ENCODE results near the gene TNFRSF4. TPM values are rescaled to one million over a fixed set of nuclear protein-coding genes. Genes with fewer than 3 reads are reported as not detected.
A peak's percentile ranks its signal among the peaks of the same experiment; 100 is the strongest.

The TNFRSF4 gene
- total RNA-seq, 2 experiments from 2014 or later, result 27.6 to 28.6 TPM

GRCh38 chr1:1162597-1163537 is 51.1 kb downstream of the TNFRSF4 start:
- Histone ChIP-seq H3K27me3 (ENCODE audit: control insufficient read depth in 1 of 2, insufficient read depth in 2 of 2, low read length in 2 of 2) (no peaks in the 10 kb centered on the region), H3K4me3 (ENCODE audit: low read length) (no peak overlapping the region), H3K4me1 (ENCODE audit: insufficient read depth, low read length) (peaks cover 16% of the 10 kb centered on the region), H3K9me3 (ENCODE audit: control insufficient read depth in 1 of 2, insufficient read depth in 1 of 2, low read length in 2 of 2) (no peaks in the 10 kb centered on the region), H3K27ac (ENCODE audit: low read depth in 1 of 2, low read length in 2 of 2) (no peak overlapping the region), H3K36me3 (ENCODE audit: insufficient read depth, low read length) (no peaks in the 10 kb centered on the region)
- H3K36me3 Mint-ChIP-seq (ENCODE audit: low read depth), result no peaks in the 10 kb centered on the region
- H3K27me3 Mint-ChIP-seq, result no peaks in the 10 kb centered on the region
- TF ChIP-seq CTCF (IDR thresholded peaks at IDR 0.05), result no peak
- H3K9me3 Mint-ChIP-seq, result no peaks in the 10 kb centered on the region
- no peak for ATAC-seq (ENCODE audit: poor library complexity)
- ChIA-PET CTCF (no interaction called here), POLR2A (no interaction called here)
- H3K4me3 Mint-ChIP-seq, result no peak overlapping the region
- no peak overlapping the region for H3K27ac Mint-ChIP-seq
- no peaks in the 10 kb centered on the region for H3K4me1 Mint-ChIP-seq (ENCODE audit: low read depth)
- intact Hi-C loops (cut with DNase I, micrococcal nuclease), result no loop called here
- DNase-seq, result no peak

GRCh38 chr1:1161683-1162079 is 52.3 kb downstream of the TNFRSF4 start:
- no peak for DNase-seq
- ChIA-PET POLR2A (no interaction called here), CTCF (no interaction called here)
- ATAC-seq (ENCODE audit: poor library complexity), result no peak
- Mint-ChIP-seq H3K4me1 (ENCODE audit: low read depth) (no peaks in the 10 kb centered on the region), H3K36me3 (ENCODE audit: low read depth) (no peaks in the 10 kb centered on the region), H3K9me3 (no peaks in the 10 kb centered on the region), H3K27me3 (no peaks in the 10 kb centered on the region), H3K27ac (no peak overlapping the region), H3K4me3 (no peak overlapping the region)
- Histone ChIP-seq H3K27ac (ENCODE audit: low read depth in 1 of 2, low read length in 2 of 2) (no peak overlapping the region), H3K4me1 (ENCODE audit: insufficient read depth, low read length) (peaks cover 22% of the 10 kb centered on the region), H3K9me3 (ENCODE audit: control insufficient read depth in 1 of 2, insufficient read depth in 1 of 2, low read length in 2 of 2) (peaks cover 0 to 4% of the 10 kb centered on the region in 2 experiments), H3K4me3 (ENCODE audit: low read length) (no peak overlapping the region), H3K27me3 (ENCODE audit: control insufficient read depth in 1 of 2, insufficient read depth in 2 of 2, low read length in 2 of 2) (no peaks in the 10 kb centered on the region), H3K36me3 (ENCODE audit: insufficient read depth, low read length) (no peaks in the 10 kb centered on the region)
- TF ChIP-seq CTCF (IDR thresholded peaks at IDR 0.05), result no peak
- intact Hi-C loops (cut with DNase I, micrococcal nuclease), result no loop called here

Small RNAs within 50 kb of the gene (microRNA-seq; reads per million reads assigned to microRNA genes)
- gene MIR200A (ENCODE audit: borderline microRNAs expressed, borderline replicate concordance), result 8.3 reads per million, percentile 36 among the genes with 10 or more reads in this experiment
- 48.6 reads per million, percentile 59 among the genes with 10 or more reads in this experiment for gene MIR200B (ENCODE audit: borderline microRNAs expressed, borderline replicate concordance)
- 1.2 reads per million for gene MIR429 (ENCODE audit: borderline microRNAs expressed, borderline replicate concordance)

Other genes starting within 250 kb of the TNFRSF4 start
- under 1 TPM; 0.69 to 0.95 TPM for gene PLEKHN1, start 247.7 kb downstream of the TNFRSF4 start, total RNA-seq
- gene PERM1, start 232.1 kb downstream of the TNFRSF4 start, total RNA-seq, result not detected
- gene HES4, start 214.1 kb downstream of the TNFRSF4 start, total RNA-seq, result 10 to 100 TPM; 29.0 to 30.9 TPM
- 10 to 100 TPM; 38.0 to 38.9 TPM for gene ISG15, start 200.7 kb downstream of the TNFRSF4 start, total RNA-seq
- gene AGRN, start 194.0 kb downstream of the TNFRSF4 start, total RNA-seq, result 1 to 10 TPM; 1.5 to 2.0 TPM
- gene RNF223, start 139.8 kb downstream of the TNFRSF4 start, total RNA-seq, result not detected
- gene C1orf159, start 98.1 kb downstream of the TNFRSF4 start, total RNA-seq, result 10 to 100 TPM; 11.1 to 11.3 TPM
- gene TTLL10, start 40.3 kb downstream of the TNFRSF4 start, total RNA-seq, result under 1 TPM; 0.11 to 0.59 TPM
- gene TNFRSF18, start 7.6 kb downstream of the TNFRSF4 start, total RNA-seq, result 10 to 100 TPM; 14.8 to 17.8 TPM
- gene SDF4, start 17.8 kb upstream of the TNFRSF4 start, total RNA-seq, result 10 to 100 TPM; 66.3 to 71.0 TPM
- 1 to 10 TPM; 4.9 to 5.1 TPM for gene B3GALT6, start 18.1 kb upstream of the TNFRSF4 start, total RNA-seq
- gene C1QTNF12, start 32.6 kb upstream of the TNFRSF4 start, total RNA-seq, result 1 to 10 TPM; 3.4 to 4.8 TPM
- 10 to 100 TPM; 41.4 to 41.5 TPM for gene UBE2J2, start 59.7 kb upstream of the TNFRSF4 start, total RNA-seq
- gene SCNN1D, start 66.3 kb upstream of the TNFRSF4 start, total RNA-seq, result 10 to 100 TPM; 12.0 to 13.3 TPM
- 10 to 100 TPM; 45.3 to 46.4 TPM for gene ACAP3, start 93.8 kb upstream of the TNFRSF4 start, total RNA-seq
- 10 to 100 TPM; 18.1 to 19.2 TPM for gene PUSL1, start 94.4 kb upstream of the TNFRSF4 start, total RNA-seq
- gene INTS11, start 110.5 kb upstream of the TNFRSF4 start, total RNA-seq, result 100 to 1,000 TPM; 130 to 137 TPM
- 10 to 100 TPM; 11.6 to 12.9 TPM for gene CPTP, start 110.6 kb upstream of the TNFRSF4 start, total RNA-seq
- gene TAS1R3, start 117.1 kb upstream of the TNFRSF4 start, total RNA-seq, result 1 to 10 TPM; 3.3 to 3.4 TPM
- 10 to 100 TPM; 44.9 to 45.5 TPM for gene DVL1, start 135.3 kb upstream of the TNFRSF4 start, total RNA-seq
- 1 to 10 TPM; 1.6 to 2.9 TPM for gene MXRA8, start 144.4 kb upstream of the TNFRSF4 start, total RNA-seq
- gene AURKAIP1, start 161.1 kb upstream of the TNFRSF4 start, total RNA-seq, result 10 to 100 TPM; 59.2 to 64.6 TPM
- gene CCNL2, start 185.2 kb upstream of the TNFRSF4 start, total RNA-seq, result 100 to 1,000 TPM; 274 to 281 TPM
- 100 to 1,000 TPM in 1 of 2 experiments, 10 to 100 TPM in 1; 99.9 to 103 TPM for gene MRPL20, start 193.1 kb upstream of the TNFRSF4 start, total RNA-seq
- gene ANKRD65, start 207.1 kb upstream of the TNFRSF4 start, total RNA-seq, result not detected
- not detected for gene VWA1, start 221.5 kb upstream of the TNFRSF4 start, total RNA-seq
- under 1 TPM; 0.28 to 0.74 TPM for gene ATAD3C, start 235.5 kb upstream of the TNFRSF4 start, total RNA-seq

Data from CD4-positive, alpha-beta T cell (primary cell).